IMR-90 (cell line): Measurements from ENCODE around the gene B3GAT1. TPM values are rescaled to one million over a fixed set of nuclear protein-coding genes. Genes with fewer than 3 reads are reported as not detected.

Experiments used
- ATAC-seq: fragments of 200-7000 bp; cut with Tn5 transposase; 2 replicates; pipeline ENCODE4 v1.9.1; 2020; ENCODE audit warnings: low read depth, mild to moderate bottlenecking, moderate library complexity
- BruUV-seq: library from RNA; stranded (reverse); fragments of 400-500 nt; replicated peaks from 2 replicates; lab custom pipeline; 2021; lab: Mats Ljungman, UMichigan
- CTCF ChIA-PET: fragments of 300-600 bp; formaldehyde crosslinking; extraction: SDS; loops from one replicate; lab custom pipeline; 2021; ENCODE audit warnings: antibody characterized with exemption; lab: Yijun Ruan, JAX
- POLR2A ChIA-PET: fragments of 300-600 bp; sonication (Branson Sonifier 250); formaldehyde crosslinking; loops from one replicate; lab custom pipeline; 2022; ENCODE audit warnings: antibody characterized with exemption; ENCODE audit not compliant: unreplicated experiment; lab: Charles Lee
- DNase-seq: peaks from one replicate; pipeline ENCODE4 v3.0.0; 2013
- H2AFZ ChIP-seq: replicated peaks from 2 replicates; pipeline ENCODE3; 2013; ENCODE audit warnings: low read length, mild to moderate bottlenecking; ENCODE audit not compliant: poor library complexity
- H2AK5ac ChIP-seq: 2 replicates; pipeline ENCODE4 v1.6.1; 2013; ENCODE audit warnings: low read depth, low read length, inconsistent platforms
- H2AK9ac ChIP-seq: replicated peaks from 2 replicates; pipeline ENCODE3; 2013; ENCODE audit warnings: mild to moderate bottlenecking, low read depth, low read length, moderate library complexity; ENCODE audit not compliant: poor library complexity
- H2BK120ac ChIP-seq: 2 replicates; pipeline ENCODE4 v1.6.1; 2013; ENCODE audit warnings: low read depth, low read length, inconsistent platforms
- H2BK15ac ChIP-seq: 3 replicates; pipeline ENCODE4 v1.6.1; 2013; ENCODE audit warnings: low read depth, low read length, inconsistent platforms
- H2BK20ac ChIP-seq: 2 replicates; pipeline ENCODE4 v1.6.1; 2013; ENCODE audit warnings: low read depth, mild to moderate bottlenecking, inconsistent platforms, low read length, moderate library complexity
- H2BK5ac ChIP-seq: 2 replicates; pipeline ENCODE4 v1.6.1; 2013; ENCODE audit warnings: mild to moderate bottlenecking, low read depth, low read length, inconsistent platforms; ENCODE audit not compliant: poor library complexity, severe bottlenecking
- H3K14ac ChIP-seq: replicated peaks from 2 replicates; pipeline ENCODE4 v1.6.1; 2013; ENCODE audit warnings: low read depth, low read length, inconsistent platforms
- H3K18ac ChIP-seq: 2 replicates; pipeline ENCODE4 v1.6.1; 2013; ENCODE audit warnings: low read depth, low read length, control low read depth
- H3K23ac ChIP-seq: 2 replicates; pipeline ENCODE4 v1.6.1; 2013; ENCODE audit warnings: low read depth, low read length, inconsistent platforms
- H3K27ac ChIP-seq: 2 replicates; pipeline ENCODE4 v1.5.1; 2013; ENCODE audit warnings: mild to moderate bottlenecking, control low read depth, low read length; ENCODE audit not compliant: insufficient read depth
- H3K27me3 ChIP-seq: 2 replicates; pipeline ENCODE4 v1.6.1; 2013; ENCODE audit warnings: low read length; ENCODE audit not compliant: control insufficient read depth, insufficient read depth
- H3K36me3 ChIP-seq: 2 replicates; pipeline ENCODE4 v1.6.1; 2013; ENCODE audit warnings: low read length, mixed read lengths; ENCODE audit not compliant: control insufficient read depth, insufficient read depth
- H3K4ac ChIP-seq: 2 replicates; pipeline ENCODE4 v1.6.1; 2013; ENCODE audit warnings: low read depth, low read length, inconsistent platforms
- H3K4me1 ChIP-seq: 2 replicates; pipeline ENCODE4 v1.6.1; 2013; ENCODE audit warnings: low read length, mixed read lengths; ENCODE audit not compliant: control insufficient read depth, insufficient read depth
- H3K4me2 ChIP-seq: 2 replicates; pipeline ENCODE4 v1.6.1; 2013; ENCODE audit warnings: low read depth, mild to moderate bottlenecking, control low read depth, low read length, moderate library complexity
- H3K4me3 ChIP-seq: 2 replicates; pipeline ENCODE4 v1.5.1; 2013; ENCODE audit warnings: low read depth, mild to moderate bottlenecking, control low read depth, low read length, moderate library complexity; ENCODE audit not compliant: insufficient read depth
- H3K56ac ChIP-seq: 2 replicates; pipeline ENCODE4 v1.6.1; 2013; ENCODE audit warnings: low read length, inconsistent platforms; ENCODE audit not compliant: insufficient read depth; ENCODE audit errors: extremely low read depth
- H3K79me1 ChIP-seq, 2 experiments: 2 replicates each; pipeline ENCODE4 v1.6.1; 2013; ENCODE audit warnings: low read length in 2 of 2, inconsistent platforms in 1 of 2, low read depth in 1 of 2
- H3K9ac ChIP-seq: 2 replicates; pipeline ENCODE4 v1.6.1; 2013; ENCODE audit warnings: low read depth, low read length, control low read depth
- H3K9me1 ChIP-seq: 2 replicates; pipeline ENCODE4 v1.6.1; 2013; ENCODE audit warnings: low read length, inconsistent platforms; ENCODE audit not compliant: insufficient read depth
- H3K9me3 ChIP-seq: 2 replicates; pipeline ENCODE4 v1.6.1; 2013; ENCODE audit warnings: low read length; ENCODE audit not compliant: control insufficient read depth, insufficient read depth
- H4K20me1 ChIP-seq: 2 replicates; pipeline ENCODE4 v1.6.1; 2013; ENCODE audit warnings: low read length, inconsistent platforms; ENCODE audit not compliant: insufficient read depth
- H4K5ac ChIP-seq: 2 replicates; pipeline ENCODE4 v1.6.1; 2013; ENCODE audit warnings: mild to moderate bottlenecking, low read depth, low read length, control low read depth
- H4K8ac ChIP-seq, 2 experiments: 2 replicates each; pipeline ENCODE4 v1.6.1; 2013; ENCODE audit warnings: low read depth in 2 of 2, low read length in 2 of 2, control low read depth in 1 of 2, inconsistent platforms in 1 of 2
- H4K91ac ChIP-seq: 2 replicates; pipeline ENCODE4 v1.6.1; 2013; ENCODE audit warnings: low read depth, low read length, inconsistent platforms; ENCODE audit not compliant: insufficient read depth
- BHLHE40 ChIP-seq: fragments of 150-350 bp; IDR thresholded peaks from 2 replicates; pipeline ENCODE4 v1.6.1; 2016; ENCODE audit warnings: mild to moderate bottlenecking, low read depth, low read length
- CTCF ChIP-seq: conservative IDR thresholded peaks from 2 replicates; pipeline ENCODE4 v1.5.1; 2012; ENCODE audit warnings: mild to moderate bottlenecking, low read depth, low read length, improper control_type of control experiment
- ELK1 ChIP-seq: fragments of 150-350 bp; IDR thresholded peaks from 2 replicates; pipeline ENCODE4 v1.6.1; 2016; ENCODE audit warnings: low read depth, mild to moderate bottlenecking, low read length, moderate library complexity, borderline replicate concordance
- MXI1 ChIP-seq: IDR thresholded peaks from 2 replicates; pipeline ENCODE4 v1.6.1; 2012; ENCODE audit warnings: low read depth, mild to moderate bottlenecking, low read length, moderate library complexity, borderline replicate concordance
- RFX5 ChIP-seq: IDR thresholded peaks from 2 replicates; pipeline ENCODE4 v1.8.0; 2012; ENCODE audit warnings: low read depth, mild to moderate bottlenecking, low read length, moderate library complexity
- WGBS, 2 experiments: methylation state at CpG; one replicate each; pipeline versions ENCODE4 v1.1.5 to v1.1.7; 2013; ENCODE audit warnings: missing lambda C conversion rate in 2 of 2; ENCODE audit not compliant: insufficient read length in 1 of 2; ENCODE audit errors: extremely low coverage in 2 of 2; 5-methylcytosine and 5-hydroxymethylcytosine counted together
- dilution Hi-C: fragments of 300-500 bp; cut with HindIII; formaldehyde crosslinking; loops from one replicate; pipeline ENCODE4 v1.14.3; 2018; ENCODE audit warnings: low sequenced_read_pairs; ENCODE audit not compliant: unreplicated experiment
- in situ Hi-C: fragments of 300-500 bp; cut with MboI; formaldehyde crosslinking; loops from 3 replicates; pipeline ENCODE4 v1.14.3; 2019; ENCODE audit warnings: low sequenced_read_pairs, inconsistent platforms, mixed read lengths
- intact Hi-C: fragments of 100-400 bp; cut with micrococcal nuclease; formaldehyde crosslinking; loops from 2 replicates; pipeline ENCODE4 v1.10.0; 2022
- polyA plus RNA-seq, 3 experiments: library from polyadenylated mRNA; depleted of rRNA; stranded (reverse); fragments of >200 nt; gene quantifications; 2 replicates each; pipeline ENCODE4 v1.2.3, GENCODE V29; 2012; ENCODE audit warnings: low replicate concordance in 1 of 3
- total RNA-seq: library from RNA; depleted of rRNA; stranded (reverse); fragments of >200 nt; gene quantifications from 2 replicates; pipeline ENCODE4 v1.2.3, GENCODE V29; 2012

B3GAT1 gene
- total and polyA plus RNA-seq, 2 of the 4 experiments (the other 2 are of a cell fraction), result not detected

DNA sequence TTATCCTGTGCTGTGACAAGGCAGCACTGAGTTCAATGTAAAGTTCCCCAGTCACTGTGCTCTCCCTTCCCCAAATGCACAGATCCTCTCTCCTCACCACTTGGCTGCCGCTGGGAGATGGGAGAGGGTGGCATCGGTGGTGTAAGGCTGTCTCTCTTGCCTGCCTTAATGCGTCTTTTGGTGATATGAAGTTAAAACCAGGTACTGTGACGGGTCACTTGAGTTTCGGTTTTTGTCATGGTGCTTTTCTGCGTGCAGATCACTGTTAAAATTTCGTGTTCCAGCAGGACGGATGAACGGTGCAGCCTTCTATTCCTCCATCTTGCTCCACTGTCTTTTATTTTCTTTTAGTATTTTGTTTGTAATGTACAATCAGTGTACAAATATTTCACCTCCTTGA is 61.7 kb downstream of the B3GAT1 start:
- no peak for TF ChIP-seq ELK1
- TF ChIP-seq MXI1, result no peak
- TF ChIP-seq CTCF, result no peak
- no peak for TF ChIP-seq RFX5
- no peak for TF ChIP-seq BHLHE40
- Histone ChIP-seq H4K5ac (no peak overlapping the region), H3K9me3 (peaks cover 8% of the 10 kb centered on the region; the same call in 1 of the 2 replicates), H3K79me1 (no peaks in the 10 kb centered on the region), H3K4me2 (no peak overlapping the region), H3K4ac (no peak overlapping the region), H2AK9ac (no peak overlapping the region), H3K23ac (no peak overlapping the region), H3K27ac (no peak overlapping the region), H3K56ac (no peak overlapping the region), H2BK5ac (no peak overlapping the region), H2AFZ (no peak overlapping the region), H2BK15ac (no peak overlapping the region), H3K9me1 (no peaks in the 10 kb centered on the region), H3K36me3 (no peaks in the 10 kb centered on the region), H3K4me1 (no peaks in the 10 kb centered on the region), H2AK5ac (no peak overlapping the region), H2BK120ac (no peak overlapping the region), H4K20me1 (no peaks in the 10 kb centered on the region), H4K91ac (no peak overlapping the region), H3K4me3 (no peak overlapping the region), H3K14ac (no peak overlapping the region), H4K8ac (no peak overlapping the region), H3K18ac (no peak overlapping the region), H3K9ac (no peak overlapping the region), H2BK20ac (no peak overlapping the region), H3K27me3 (no peaks in the 10 kb centered on the region)
- CTCF ChIA-PET, result no interaction called here
- dilution Hi-C loops (no loop called here), in situ Hi-C loops (no loop called here), intact Hi-C loops (no loop called here)
- no TSS peak for BruUV-seq
- no CpG with 5 or more reads among the region's 9 CpGs for WGBS, 2 experiments
- ATAC-seq (no peak), DNase-seq (no peak)
- POLR2A ChIA-PET, result no interaction called here
